Kidney epithelial cell (primary cell): ENCODE data around the gene BGLAP. TPM values are rescaled to one million over a fixed set of nuclear protein-coding genes. Genes with fewer than 3 reads are reported as not detected.

Experiments used
- DNase-seq: peaks from one replicate; pipeline ENCODE4 v3.0.0-alpha.2; 2010; ENCODE audit warnings: low read depth
- H3K27me3 ChIP-seq: 2 replicates; pipeline ENCODE4 v1.6.0; 2011; ENCODE audit warnings: low read length; ENCODE audit not compliant: control insufficient read depth, insufficient read depth
- H3K36me3 ChIP-seq: 2 replicates; pipeline ENCODE4 v1.5.1; 2011; ENCODE audit warnings: low read length; ENCODE audit not compliant: control insufficient read depth, insufficient read depth
- H3K4me3 ChIP-seq: 2 replicates; pipeline ENCODE4 v1.5.1; 2011; ENCODE audit warnings: low read depth, mild to moderate bottlenecking, control low read depth, low read length
- total RNA-seq: library from RNA; depleted of rRNA; stranded (reverse); fragments of >200 nt; gene quantifications from 2 replicates; pipeline ENCODE4 v1.2.3, GENCODE V29; 2015
- TF ChIP-seq, protein P1 (sequence below): IDR thresholded peaks from 2 replicates; pipeline ENCODE4 v1.5.1; 2011; ENCODE audit warnings: mild to moderate bottlenecking, moderate library complexity, low read length, control low read depth, inconsistent platforms; ENCODE audit not compliant: insufficient read depth, poor library complexity, severe bottlenecking

The BGLAP gene
- total RNA-seq, 1 donor from 2014 or later: not detected

DNA sequence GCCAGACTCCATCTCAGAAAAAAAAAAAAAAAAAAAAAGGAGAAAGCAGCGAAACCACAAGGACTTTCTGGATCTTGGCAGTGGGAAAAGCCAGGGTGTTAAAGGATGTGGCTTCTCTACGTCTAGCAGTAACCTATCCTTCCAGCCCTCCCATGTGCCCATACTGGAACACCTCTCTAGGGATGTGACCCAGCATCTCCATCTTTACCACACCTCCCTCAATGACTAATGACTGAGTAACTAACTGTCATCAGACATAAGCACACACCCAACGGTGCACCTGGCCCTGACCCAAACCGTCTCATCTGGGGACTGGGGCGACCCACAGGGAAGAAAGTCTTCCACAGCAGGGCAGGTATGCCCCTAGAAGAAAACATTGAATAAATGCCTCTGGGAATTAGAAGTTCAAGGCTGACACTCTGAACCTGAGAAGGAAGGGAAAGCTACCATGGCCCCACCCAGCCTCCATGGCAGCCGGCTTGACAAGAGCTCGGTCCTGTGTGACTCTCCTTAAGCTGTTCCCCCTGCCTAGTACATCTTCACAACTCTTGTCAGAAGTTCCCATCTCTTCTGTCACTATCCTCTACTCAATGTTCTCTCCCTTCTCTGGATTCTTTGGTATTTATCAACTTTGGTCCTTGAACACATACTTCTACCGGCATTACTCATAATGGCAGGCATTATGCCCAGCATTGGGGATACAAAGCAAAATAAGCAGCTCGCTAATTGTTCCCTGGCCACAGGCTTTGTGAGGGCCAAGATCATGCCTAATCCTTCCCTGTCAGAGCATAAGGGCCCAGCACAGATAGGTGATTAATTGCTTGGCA is 20.7 kb downstream of the BGLAP start:
- H3K27me3 ChIP-seq: no peaks in the 10 kb centered on the region
- no peak for DNase-seq

GRCh38 chr1:156263288-156263655 is 21.3 kb downstream of the BGLAP start:
- DNase-seq: no peak
- Histone ChIP-seq H3K36me3 (peaks cover 10% of the 10 kb centered on the region), H3K27me3 (no peaks in the 10 kb centered on the region), H3K4me3 (no peak overlapping the region)
- TF ChIP-seq, protein P1, sequence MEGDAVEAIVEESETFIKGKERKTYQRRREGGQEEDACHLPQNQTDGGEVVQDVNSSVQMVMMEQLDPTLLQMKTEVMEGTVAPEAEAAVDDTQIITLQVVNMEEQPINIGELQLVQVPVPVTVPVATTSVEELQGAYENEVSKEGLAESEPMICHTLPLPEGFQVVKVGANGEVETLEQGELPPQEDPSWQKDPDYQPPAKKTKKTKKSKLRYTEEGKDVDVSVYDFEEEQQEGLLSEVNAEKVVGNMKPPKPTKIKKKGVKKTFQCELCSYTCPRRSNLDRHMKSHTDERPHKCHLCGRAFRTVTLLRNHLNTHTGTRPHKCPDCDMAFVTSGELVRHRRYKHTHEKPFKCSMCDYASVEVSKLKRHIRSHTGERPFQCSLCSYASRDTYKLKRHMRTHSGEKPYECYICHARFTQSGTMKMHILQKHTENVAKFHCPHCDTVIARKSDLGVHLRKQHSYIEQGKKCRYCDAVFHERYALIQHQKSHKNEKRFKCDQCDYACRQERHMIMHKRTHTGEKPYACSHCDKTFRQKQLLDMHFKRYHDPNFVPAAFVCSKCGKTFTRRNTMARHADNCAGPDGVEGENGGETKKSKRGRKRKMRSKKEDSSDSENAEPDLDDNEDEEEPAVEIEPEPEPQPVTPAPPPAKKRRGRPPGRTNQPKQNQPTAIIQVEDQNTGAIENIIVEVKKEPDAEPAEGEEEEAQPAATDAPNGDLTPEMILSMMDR: no peak

More for the DNA sequence above, 20.7 kb downstream of the BGLAP start:
- H3K4me3 ChIP-seq: no peak overlapping the region
- peaks cover 10% of the 10 kb centered on the region for H3K36me3 ChIP-seq
- TF ChIP-seq, protein P1: no peak

DNA sequence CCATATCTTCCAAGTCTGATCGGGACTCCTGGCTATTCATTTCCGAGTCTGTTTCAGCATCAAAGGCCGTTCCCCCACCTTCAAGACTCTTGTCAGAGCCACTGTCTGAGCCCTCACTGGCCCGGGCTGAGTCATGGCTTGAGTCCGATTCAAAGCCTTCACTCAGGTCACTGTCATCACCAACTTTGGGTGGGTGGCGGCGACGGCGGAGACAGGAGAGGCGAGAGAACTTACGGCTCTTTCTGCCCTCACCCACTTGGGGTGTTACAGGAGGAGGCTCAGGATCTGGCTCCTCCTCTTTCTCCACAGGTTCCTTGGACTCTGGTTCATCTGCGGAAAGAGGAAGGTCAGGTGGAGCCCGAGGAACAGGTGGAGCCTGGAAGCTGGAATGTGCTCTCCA is 24.1 kb downstream of the BGLAP start:
- no peak for DNase-seq
- no peaks in the 10 kb centered on the region for H3K27me3 ChIP-seq
- H3K36me3 ChIP-seq: peaks cover 7% of the 10 kb centered on the region
- no peak overlapping the region for H3K4me3 ChIP-seq
- TF ChIP-seq, protein P1: no peak

DNA sequence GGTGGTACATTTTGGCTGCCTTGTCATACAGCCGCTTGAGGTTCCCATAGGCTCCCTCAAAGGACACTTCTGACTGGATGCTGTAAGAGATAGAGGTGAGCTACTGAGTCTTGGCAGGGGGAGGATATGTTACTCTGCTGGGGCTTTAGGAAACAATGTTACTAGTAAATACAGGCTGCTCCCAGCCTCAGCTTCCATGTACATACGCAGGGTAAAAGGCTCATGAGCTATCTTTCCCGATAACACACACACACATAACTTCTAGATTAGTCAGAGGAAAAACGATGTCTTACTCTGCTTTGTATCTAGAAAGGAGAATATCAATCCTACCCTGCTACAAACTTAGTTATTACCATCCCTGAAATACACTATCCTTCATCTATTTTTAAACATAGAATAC is 26.4 kb downstream of the BGLAP start:
- Histone ChIP-seq H3K4me3 (no peak overlapping the region), H3K36me3 (peaks cover 8% of the 10 kb centered on the region), H3K27me3 (no peaks in the 10 kb centered on the region)
- TF ChIP-seq, protein P1: no peak
- no peak for DNase-seq

- Histone ChIP-seq H3K27me3 (no peaks in the 10 kb centered on the region), H3K4me3 (no peak overlapping the region), H3K36me3 (peaks cover 7% of the 10 kb centered on the region)
- DNase-seq: no peak
- TF ChIP-seq, protein P1: no peak
Measured at GRCh38 chr1:156270314-156270713, 28.3 kb downstream of the BGLAP start.

DNA sequence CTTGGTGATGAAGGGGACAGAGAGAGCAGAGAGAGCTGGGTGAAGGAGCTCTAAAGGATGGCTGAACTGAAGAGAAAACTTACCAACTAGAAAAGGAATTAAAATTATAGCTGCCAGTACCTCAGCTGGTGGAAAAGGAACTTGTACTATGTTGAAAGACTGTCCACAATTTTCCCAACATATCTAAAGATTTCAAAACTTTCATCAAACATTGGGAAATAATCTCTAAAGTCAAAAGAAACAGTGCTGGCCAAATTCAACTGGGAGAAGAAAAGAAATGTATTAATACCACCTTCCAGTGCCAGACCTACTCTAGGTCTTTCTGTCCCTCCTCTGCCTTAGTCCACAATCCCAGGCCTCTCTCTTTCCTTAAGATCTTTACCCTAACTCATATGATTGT is 34.5 kb downstream of the BGLAP start:
- TF ChIP-seq, protein P1: no peak
- H3K27me3 ChIP-seq: no peaks in the 10 kb centered on the region
- H3K36me3 ChIP-seq: peaks cover 7% of the 10 kb centered on the region

More for the DNA sequence above, 34.5 kb downstream of the BGLAP start:
- no peak for DNase-seq
- no peak overlapping the region for H3K4me3 ChIP-seq
